CD8-positive, alpha-beta memory T cell (primary cell): ENCODE results near the gene GPR31. TPM values are rescaled to one million over a fixed set of nuclear protein-coding genes. Genes with fewer than 3 reads are reported as not detected.

Source experiments
- CTCF ChIA-PET: fragments of 350-600 bp; sonication (Branson Sonifier 250); formaldehyde crosslinking; loops from one replicate; lab custom pipeline; 2021; ENCODE audit warnings: antibody characterized with exemption; lab: Charles Lee
- POLR2A ChIA-PET: fragments of 350-600 bp; sonication (Branson Sonifier 250); formaldehyde crosslinking; loops from one replicate; lab custom pipeline; 2021; ENCODE audit warnings: antibody characterized with exemption; lab: Charles Lee
- DNase-seq, 5 donors: peaks; one replicate each; pipeline versions ENCODE4 v3.0.0 to v3.0.0-alpha.2; 2020 to 2022; ENCODE audit warnings: mixed read lengths in 1 of 5
- H3K27ac ChIP-seq: one replicate; pipeline ENCODE4 v1.7.0; 2013; ENCODE audit warnings: low read depth, mild to moderate bottlenecking, low read length, moderate library complexity
- H3K27me3 ChIP-seq: 2 replicates; pipeline ENCODE4 v1.7.0; 2013; ENCODE audit warnings: low read length, mild to moderate bottlenecking; ENCODE audit not compliant: insufficient read depth, poor library complexity, severe bottlenecking
- H3K36me3 ChIP-seq: 2 replicates; pipeline ENCODE4 v1.7.0; 2013; ENCODE audit warnings: mild to moderate bottlenecking, low read length, moderate library complexity; ENCODE audit not compliant: insufficient read depth
- H3K4me1 ChIP-seq: 2 replicates; pipeline ENCODE4 v1.7.0; 2013; ENCODE audit warnings: mild to moderate bottlenecking, low read length, moderate library complexity; ENCODE audit not compliant: insufficient read depth
- H3K4me3 ChIP-seq: 2 replicates; pipeline ENCODE4 v1.7.0; 2013; ENCODE audit warnings: mild to moderate bottlenecking, low read length
- H3K9me3 ChIP-seq: 2 replicates; pipeline ENCODE4 v1.7.0; 2013; ENCODE audit warnings: mild to moderate bottlenecking, low read length
- H3K27ac Mint-ChIP-seq, 8 donors: one replicate each; pipeline ENCODE4 v1.8.0; 2020 to 2021; ENCODE audit warnings: mixed read lengths in 8 of 8, mild to moderate bottlenecking in 6 of 8, inconsistent platforms in 3 of 8, moderate library complexity in 3 of 8
- H3K27me3 Mint-ChIP-seq, 2 donors: one replicate each; pipeline ENCODE4 v1.8.0; 2020 to 2021; ENCODE audit warnings: mixed read lengths in 2 of 2, mild to moderate bottlenecking in 1 of 2, moderate library complexity in 1 of 2
- H3K36me3 Mint-ChIP-seq, 3 donors: one replicate each; pipeline ENCODE4 v1.8.0; 2020 to 2021; ENCODE audit warnings: mixed read lengths in 3 of 3, inconsistent platforms in 1 of 3, mild to moderate bottlenecking in 1 of 3
- H3K4me1 Mint-ChIP-seq, 3 donors: one replicate each; pipeline ENCODE4 v1.8.0; 2020 to 2021; ENCODE audit warnings: mixed read lengths in 3 of 3, inconsistent platforms in 1 of 3, mild to moderate bottlenecking in 1 of 3
- H3K4me3 Mint-ChIP-seq, 7 donors: one replicate each; pipeline ENCODE4 v1.8.0; 2020 to 2021; ENCODE audit warnings: mixed read lengths in 7 of 7, mild to moderate bottlenecking in 6 of 7, moderate library complexity in 4 of 7, inconsistent platforms in 2 of 7
- H3K9me3 Mint-ChIP-seq, 5 donors: one replicate each; pipeline ENCODE4 v1.8.0; 2020 to 2022; ENCODE audit warnings: mixed read lengths in 5 of 5, mild to moderate bottlenecking in 3 of 5, moderate library complexity in 2 of 5, inconsistent platforms in 1 of 5
- polyA plus RNA-seq: library from polyadenylated mRNA; unstranded; fragments of 300-500 nt; fragmentation: Illumina TruSeq; gene quantifications from one replicate; pipeline ENCODE4 v1.2.3, GENCODE V29; 2021
- total RNA-seq, 2 experiments: library from RNA; stranded (reverse); gene quantifications; one replicate each; pipeline ENCODE4 v1.2.3, GENCODE V29; 2021

The GPR31 gene
- total and polyA plus RNA-seq, 3 experiments from 2014 or later: not detected

DNA sequence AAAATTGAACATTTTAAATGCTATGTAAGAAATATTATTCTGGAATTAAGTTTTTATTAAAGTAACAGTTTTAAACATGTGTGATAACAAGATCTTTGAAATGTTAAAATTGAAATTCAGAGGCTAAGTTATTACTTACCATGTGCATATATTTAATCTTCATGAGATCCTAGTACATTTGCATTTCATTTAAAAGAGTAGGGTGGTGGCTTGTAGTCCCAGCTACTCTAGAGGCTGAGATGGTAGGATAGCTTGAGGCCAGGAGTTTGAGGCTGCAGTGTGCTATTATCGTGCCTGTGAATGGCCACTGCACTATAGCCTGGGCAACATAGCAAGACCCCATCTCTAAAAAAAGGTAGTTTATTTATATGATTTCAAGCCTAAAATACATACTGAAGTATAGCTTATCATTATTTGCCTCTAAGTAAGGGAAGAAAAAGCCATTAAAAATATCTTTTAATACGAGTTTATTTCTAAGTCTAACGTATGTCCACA, 31.9 kb downstream of the GPR31 start:
- DNase-seq: no peak
- H3K4me3 ChIP-seq: no peak overlapping the region
- Mint-ChIP-seq H3K36me3 (peaks cover 0 to 13% (median 9%) of the 10 kb centered on the region in 3 donors), H3K9me3 (no peaks in the 10 kb centered on the region), H3K4me1 (peaks cover 59 to 73% (median 64%) of the 10 kb centered on the region in 3 donors), H3K4me3 (no peak overlapping the region), H3K27ac (no peak overlapping the region), H3K27me3 (no peaks in the 10 kb centered on the region)
- POLR2A ChIA-PET: no interaction called here
- H3K4me1 ChIP-seq: peaks cover 42% of the 10 kb centered on the region
- CTCF ChIA-PET: interaction anchor here (1.4 to 2.1 kb wide), 2 partner anchors 16 to 339 kb away, joined by 4 to 9 read pairs; no protein-coding TSS in a partner anchor
- H3K27me3 ChIP-seq: no peaks in the 10 kb centered on the region
- H3K9me3 ChIP-seq: no peaks in the 10 kb centered on the region
- no peak overlapping the region for H3K27ac ChIP-seq
- H3K36me3 ChIP-seq: no peaks in the 10 kb centered on the region

GRCh38 chr6:167125410-167125809, 32.4 kb downstream of the GPR31 start:
- no peak for DNase-seq
- Mint-ChIP-seq H3K27me3 (no peaks in the 10 kb centered on the region), H3K27ac (peak overlapping the region in 3 of 8 donors; percentile 41 to 82 (median 74)), H3K4me3 (peak overlapping the region in 1 of 7 donors; percentile 13), H3K9me3 (no peaks in the 10 kb centered on the region), H3K4me1 (peaks cover 62 to 73% (median 66%) of the 10 kb centered on the region in 3 donors), H3K36me3 (peaks cover 0 to 13% (median 9%) of the 10 kb centered on the region in 3 donors)
- Histone ChIP-seq H3K4me3 (no peak overlapping the region), H3K27ac (no peak overlapping the region), H3K36me3 (no peaks in the 10 kb centered on the region), H3K4me1 (peaks cover 46% of the 10 kb centered on the region), H3K27me3 (no peaks in the 10 kb centered on the region), H3K9me3 (no peaks in the 10 kb centered on the region)
- POLR2A ChIA-PET: no interaction called here
- CTCF ChIA-PET: interaction anchor here (2.1 kb wide), 1 partner anchor 17 kb away, joined by 9 read pairs; no protein-coding TSS in a partner anchor

DNA sequence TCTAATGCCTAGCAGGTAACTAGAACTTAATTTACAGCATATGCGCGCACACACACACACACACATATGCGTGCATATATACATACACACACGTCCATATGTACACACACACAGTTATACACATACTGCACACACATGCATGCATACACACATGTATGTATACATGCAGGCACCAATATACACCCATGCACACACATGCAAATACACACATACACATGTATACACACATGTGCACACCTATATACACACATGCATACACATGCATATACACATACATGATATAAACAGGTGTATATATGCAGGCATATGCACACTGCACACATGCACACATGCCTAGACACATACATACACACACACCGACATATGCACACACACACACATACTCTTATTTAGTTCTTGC, 33.0 kb downstream of the GPR31 start:
- Histone ChIP-seq H3K27ac (no peak overlapping the region), H3K4me1 (peaks cover 46% of the 10 kb centered on the region), H3K27me3 (no peaks in the 10 kb centered on the region), H3K36me3 (no peaks in the 10 kb centered on the region), H3K9me3 (no peaks in the 10 kb centered on the region), H3K4me3 (no peak overlapping the region)
- no peak for DNase-seq
- ChIA-PET POLR2A (interaction anchor here (0.6 kb wide), 1 partner anchor 103 kb away, joined by 3 read pairs; no protein-coding TSS in a partner anchor), CTCF (interaction anchor here (1.4 to 2.1 kb wide), 2 partner anchors 8 to 18 kb away, joined by 3 to 9 read pairs; no protein-coding TSS in a partner anchor)
- Mint-ChIP-seq H3K27me3 (no peaks in the 10 kb centered on the region), H3K36me3 (peaks cover 0 to 9% (median 9%) of the 10 kb centered on the region in 3 donors), H3K4me1 (peaks cover 62 to 73% (median 66%) of the 10 kb centered on the region in 3 donors), H3K4me3 (peak overlapping the region in 4 of 7 donors; percentile 15 to 85 (median 36)), H3K27ac (peak overlapping the region in 4 of 8 donors; percentile 69 to 99 (median 88)), H3K9me3 (no peaks in the 10 kb centered on the region)

- Histone ChIP-seq H3K27me3 (no peaks in the 10 kb centered on the region), H3K27ac (no peak within 1 kb of the TSS), H3K4me1 (peaks cover 58% of the 10 kb centered on the region), H3K4me3 (peak within 1 kb of the TSS; percentile 30), H3K9me3 (no peaks in the 10 kb centered on the region), H3K36me3 (no peaks in the 10 kb centered on the region)
- Mint-ChIP-seq H3K27ac (peak within 1 kb of the TSS; percentile 59 to 100 (median 94)), H3K4me1 (peaks cover 69 to 80% (median 72%) of the 10 kb centered on the region in 3 donors), H3K27me3 (no peaks in the 10 kb centered on the region), H3K36me3 (peaks cover 3 to 9% (median 4%) of the 10 kb centered on the region in 3 donors), H3K9me3 (no peaks in the 10 kb centered on the region), H3K4me3 (peak within 1 kb of the TSS; percentile 72 to 85 (median 79))
- POLR2A ChIA-PET: no interaction called here
- CTCF ChIA-PET: interaction anchor here (0.9 to 2.1 kb wide), 4 partner anchors 10 to 19 kb away, joined by 3 to 8 read pairs (median 4); no protein-coding TSS in a partner anchor
- no peak for DNase-seq
Measured at GRCh38 chr6:167122827-167123657, 34.7 kb downstream of the GPR31 start, which contains the start of gene CCR6. CCR6 (plus strand) TSS chr6:167123096; CDS start chr6:167136135, 13,039 bp downstream.

DNA sequence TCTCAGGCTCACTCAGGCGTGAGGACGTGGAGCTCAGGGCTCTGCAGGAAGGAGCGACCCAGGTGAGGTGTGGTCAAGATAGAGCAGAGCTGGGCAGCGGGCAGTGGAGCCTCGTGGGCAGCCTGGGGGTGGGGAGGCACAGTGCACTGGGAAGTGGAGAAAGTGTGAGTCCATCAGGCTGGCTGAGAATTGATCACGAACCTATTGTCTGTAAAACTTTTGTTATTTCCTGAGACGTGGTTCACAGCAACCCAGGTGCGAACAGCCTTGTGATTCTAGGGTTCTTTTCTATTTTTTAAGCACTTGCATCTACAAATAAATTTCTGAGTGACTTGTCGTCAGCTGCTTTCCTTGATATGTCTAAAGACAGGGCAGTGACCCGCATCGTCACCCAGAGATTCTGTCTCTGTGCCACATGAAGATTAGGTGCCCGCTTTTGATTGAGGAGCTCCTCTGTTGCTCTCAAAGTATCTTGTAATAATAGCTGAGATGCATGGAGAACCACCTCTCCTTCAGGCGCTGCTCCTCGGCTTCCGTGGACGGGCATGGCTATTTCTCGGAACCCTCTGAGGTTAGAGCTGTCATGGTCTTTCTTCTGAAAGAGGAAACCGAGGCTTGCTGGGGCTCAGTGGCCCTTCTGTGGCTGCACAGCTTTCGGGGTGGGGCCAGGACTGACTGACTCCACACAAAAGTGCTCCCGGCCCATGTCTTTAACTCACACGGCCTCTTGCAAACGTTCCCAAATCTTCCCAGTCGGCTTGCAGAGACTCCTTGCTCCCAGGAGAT, 35.5 kb downstream of the GPR31 start:
- Mint-ChIP-seq H3K27me3 (no peaks in the 10 kb centered on the region), H3K9me3 (no peaks in the 10 kb centered on the region), H3K36me3 (peaks cover 3 to 10% (median 4%) of the 10 kb centered on the region in 3 donors), H3K27ac (peak overlapping the region; percentile 59 to 100 (median 94)), H3K4me1 (peaks cover 72 to 86% (median 74%) of the 10 kb centered on the region in 3 donors), H3K4me3 (peak overlapping the region; percentile 72 to 85 (median 79))
- peak overlapping the region; percentile 30 for H3K4me3 ChIP-seq
- peaks cover 62% of the 10 kb centered on the region for H3K4me1 ChIP-seq
- no peak overlapping the region for H3K27ac ChIP-seq
- ChIA-PET POLR2A (interaction anchor here (0.6 kb wide), 1 partner anchor 28 kb away, joined by 3 read pairs; no protein-coding TSS in a partner anchor), CTCF (interaction anchor here (1.1 to 2.1 kb wide), 2 partner anchors 13 to 19 kb away, joined by 3 to 8 read pairs; no protein-coding TSS in a partner anchor)
- H3K36me3 ChIP-seq: no peaks in the 10 kb centered on the region
- no peaks in the 10 kb centered on the region for H3K27me3 ChIP-seq
- DNase-seq: peak in 1 of 5 donors; percentile 28
- H3K9me3 ChIP-seq: no peaks in the 10 kb centered on the region

GRCh38 chr6:167121335-167121841, 36.4 kb downstream of the GPR31 start:
- Histone ChIP-seq H3K9me3 (no peaks in the 10 kb centered on the region), H3K27ac (no peak overlapping the region), H3K36me3 (no peaks in the 10 kb centered on the region), H3K4me3 (no peak overlapping the region), H3K27me3 (no peaks in the 10 kb centered on the region), H3K4me1 (peaks cover 62% of the 10 kb centered on the region)
- H3K4me1 Mint-ChIP-seq: peaks cover 66 to 82% (median 70%) of the 10 kb centered on the region in 3 donors
- no peak for DNase-seq
- peak overlapping the region; percentile 29 to 100 (median 94) for H3K27ac Mint-ChIP-seq
- peak overlapping the region; percentile 67 to 85 (median 79) for H3K4me3 Mint-ChIP-seq
- CTCF ChIA-PET: interaction anchor here (2.1 kb wide), 1 partner anchor 20 kb away, joined by 8 read pairs; no protein-coding TSS in a partner anchor
- POLR2A ChIA-PET: interaction anchor here (0.6 kb wide), 2 partner anchors 27 to 68 kb away, joined by 3 to 7 read pairs; no protein-coding TSS in a partner anchor
- H3K9me3 Mint-ChIP-seq: no peaks in the 10 kb centered on the region
- H3K36me3 Mint-ChIP-seq: peaks cover 3 to 7% (median 3%) of the 10 kb centered on the region in 3 donors
- H3K27me3 Mint-ChIP-seq: no peaks in the 10 kb centered on the region

DNA sequence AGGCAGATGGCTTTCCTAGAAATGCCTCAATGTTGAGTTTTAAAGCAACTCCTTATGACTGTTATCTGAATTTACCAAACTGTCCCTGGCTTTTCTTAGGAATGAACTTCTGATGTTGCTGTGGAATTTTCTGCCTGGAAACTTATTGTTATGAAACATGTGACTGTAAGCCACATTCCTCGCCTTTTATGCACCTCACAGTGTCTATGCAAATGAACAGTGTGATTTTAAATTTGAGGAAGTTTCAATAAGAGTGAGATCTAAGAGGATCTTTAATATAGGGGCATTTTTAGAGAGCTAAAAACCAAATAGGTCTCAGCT, 37.2 kb downstream of the GPR31 start:
- Mint-ChIP-seq H3K4me1 (peaks cover 70 to 85% (median 77%) of the 10 kb centered on the region in 3 donors), H3K4me3 (peak overlapping the region in 6 of 7 donors; percentile 18 to 85 (median 76)), H3K27ac (peak overlapping the region in 7 of 8 donors; percentile 59 to 100 (median 94)), H3K36me3 (peaks cover 3 to 7% (median 6%) of the 10 kb centered on the region in 3 donors), H3K9me3 (no peaks in the 10 kb centered on the region), H3K27me3 (no peaks in the 10 kb centered on the region)
- no peaks in the 10 kb centered on the region for H3K9me3 ChIP-seq
- no peak overlapping the region for H3K4me3 ChIP-seq
- no peak for DNase-seq
- H3K27me3 ChIP-seq: no peaks in the 10 kb centered on the region
- POLR2A ChIA-PET: no interaction called here
- H3K27ac ChIP-seq: no peak overlapping the region
- H3K4me1 ChIP-seq: peaks cover 62% of the 10 kb centered on the region
- CTCF ChIA-PET: no interaction called here
- H3K36me3 ChIP-seq: no peaks in the 10 kb centered on the region
